Sigmoid colon (tissue), 4 donors: ENCODE data around the gene MROH8.

Source experiments
- EP300 ChIP-seq, 4 donors: sonication (generic); formaldehyde crosslinking; IDR thresholded peaks; one replicate each; pipeline ENCODE4 v1.6.1; 2017; ENCODE audit warnings: antibody characterized with exemption in 4 of 4
- POLR2A ChIP-seq, 2 donors: fragments of 450-650 bp; IDR thresholded peaks; one replicate each; pipeline ENCODE4 v1.6.1; 2016; ENCODE audit warnings: antibody characterized with exemption in 2 of 2, mild to moderate bottlenecking in 2 of 2, moderate library complexity in 2 of 2
- POLR2AphosphoS5 ChIP-seq, 4 donors: sonication (generic); formaldehyde crosslinking; IDR thresholded peaks; one replicate each; pipeline ENCODE4 v1.6.1; 2017; ENCODE audit warnings: antibody characterized with exemption in 4 of 4
- TF ChIP-seq, protein P1 (sequence below), 4 experiments: fragments of 450-650 bp in 3 of 4; fragments of 200-600 bp in 1 of 4; IDR thresholded peaks; one replicate each; pipeline ENCODE4 v1.5.1; 2016 to 2019; ENCODE audit warnings: antibody characterized with exemption in 4 of 4, mild to moderate bottlenecking in 3 of 4, moderate library complexity in 2 of 4

GRCh38 chr20:37114012-37114411 is 65.3 kb downstream of the MROH8 start:
- TF ChIP-seq, protein P1, sequence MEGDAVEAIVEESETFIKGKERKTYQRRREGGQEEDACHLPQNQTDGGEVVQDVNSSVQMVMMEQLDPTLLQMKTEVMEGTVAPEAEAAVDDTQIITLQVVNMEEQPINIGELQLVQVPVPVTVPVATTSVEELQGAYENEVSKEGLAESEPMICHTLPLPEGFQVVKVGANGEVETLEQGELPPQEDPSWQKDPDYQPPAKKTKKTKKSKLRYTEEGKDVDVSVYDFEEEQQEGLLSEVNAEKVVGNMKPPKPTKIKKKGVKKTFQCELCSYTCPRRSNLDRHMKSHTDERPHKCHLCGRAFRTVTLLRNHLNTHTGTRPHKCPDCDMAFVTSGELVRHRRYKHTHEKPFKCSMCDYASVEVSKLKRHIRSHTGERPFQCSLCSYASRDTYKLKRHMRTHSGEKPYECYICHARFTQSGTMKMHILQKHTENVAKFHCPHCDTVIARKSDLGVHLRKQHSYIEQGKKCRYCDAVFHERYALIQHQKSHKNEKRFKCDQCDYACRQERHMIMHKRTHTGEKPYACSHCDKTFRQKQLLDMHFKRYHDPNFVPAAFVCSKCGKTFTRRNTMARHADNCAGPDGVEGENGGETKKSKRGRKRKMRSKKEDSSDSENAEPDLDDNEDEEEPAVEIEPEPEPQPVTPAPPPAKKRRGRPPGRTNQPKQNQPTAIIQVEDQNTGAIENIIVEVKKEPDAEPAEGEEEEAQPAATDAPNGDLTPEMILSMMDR (IDR thresholded peaks at IDR 0.05), result no peak
- TF ChIP-seq POLR2A (IDR thresholded peaks at IDR 0.05) (no peak), EP300 (IDR thresholded peaks at IDR 0.05) (no peak), POLR2AphosphoS5 (IDR thresholded peaks at IDR 0.05) (no peak)
